Hematopoietic multipotent progenitor cell (in vitro differentiated cells): ENCODE results near the gene ADD2. TPM values are rescaled to one million over a fixed set of nuclear protein-coding genes. Genes with fewer than 3 reads are reported as not detected.

Experiments used
- DNase-seq, 3 donors: peaks; one replicate each; pipeline ENCODE4 v3.0.0-alpha.2; 2011 to 2015; ENCODE audit warnings: low read depth in 2 of 3, low spot score in 2 of 3
- small RNA-seq: library from RNA; depleted of rRNA; stranded (forward); fragments of <200 nt; gene quantifications from one replicate; pipeline ENCODE3, GENCODE V24; 2012
- total RNA-seq: library from RNA; depleted of rRNA; stranded (reverse); fragments of >200 nt; gene quantifications from one replicate; pipeline ENCODE4 v1.2.3, GENCODE V29; 2012

The ADD2 gene
- total RNA-seq, 1 donor = 4.3 TPM

DNA sequence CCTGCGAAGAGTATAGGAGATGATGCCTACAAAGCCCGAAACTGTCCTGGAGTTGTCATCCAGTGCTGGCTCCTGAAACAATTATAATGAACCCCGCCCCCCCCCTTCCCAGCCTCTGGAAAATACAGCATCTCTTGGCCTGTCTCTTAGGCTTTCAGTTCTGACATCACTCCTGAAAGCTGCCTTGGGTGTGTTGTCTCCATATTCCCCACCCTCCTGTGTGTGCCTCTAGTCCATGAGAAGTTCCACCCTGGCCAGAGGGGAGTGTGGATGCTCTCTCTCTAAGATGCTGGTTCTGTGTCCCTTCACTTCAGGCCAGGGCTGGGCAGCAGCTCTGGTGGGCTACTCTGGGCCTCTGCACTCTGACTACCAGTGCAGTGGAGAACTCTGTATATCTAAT lies 155.4 kb downstream of the ADD2 start:
- no peak for DNase-seq

GRCh38 chr2:70608373-70608772 lies 159.6 kb downstream of the ADD2 start:
- DNase-seq = no peak

DNA sequence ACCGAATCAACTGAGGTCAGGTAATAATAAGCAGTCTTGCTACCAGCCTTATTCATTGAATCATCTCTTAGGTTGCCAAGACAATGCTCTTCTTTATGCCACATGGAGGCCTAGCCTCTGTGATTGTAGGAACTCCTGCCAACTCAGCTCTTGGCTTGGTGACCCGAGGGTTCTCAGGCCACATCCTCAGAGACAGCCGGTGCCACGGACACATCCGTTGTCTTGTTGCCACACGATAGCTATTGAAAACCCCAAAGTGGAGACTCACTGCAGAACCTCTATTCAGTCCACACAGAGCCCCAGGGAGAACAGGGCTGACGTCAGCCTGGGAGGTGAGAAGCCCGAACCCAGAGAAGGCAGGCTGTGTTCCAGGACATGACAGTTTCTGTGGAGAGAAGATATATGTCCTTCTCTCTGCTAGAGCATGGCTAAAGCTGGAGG lies 160.9 kb downstream of the ADD2 start:
- DNase-seq = no peak

Small RNA genes lying within 50 kb of the gene (small RNA-seq; reads per million reads assigned to genes)
- gene HMGN2P21 = not detected

Other genes starting within 250 kb of the ADD2 start
- 0.27 TPM for gene TGFA, start 214.4 kb downstream of the ADD2 start, total RNA-seq
- gene FIGLA, start 22.4 kb upstream of the ADD2 start, total RNA-seq = not detected
- not detected for gene CLEC4F, start 52.4 kb upstream of the ADD2 start, total RNA-seq
- gene CD207, start 67.6 kb upstream of the ADD2 start, total RNA-seq = not detected
- gene VAX2, start 132.4 kb upstream of the ADD2 start, total RNA-seq = not detected
- not detected for gene ATP6V1B1, start 167.7 kb upstream of the ADD2 start, total RNA-seq
- 1.9 TPM for gene ANKRD53, start 210.4 kb upstream of the ADD2 start, total RNA-seq
- 18.9 TPM for gene TEX261, start 226.7 kb upstream of the ADD2 start, total RNA-seq